Measurements from ENCODE around the gene SORCS1. TPM values are rescaled to one million over a fixed set of nuclear protein-coding genes. Genes with fewer than 3 reads are reported as not detected.

The SORCS1 gene
- polyA plus RNA-seq, 12 donors = 2.7 to 7.0 (median 5.1) TPM; not detected in 1

DNA sequence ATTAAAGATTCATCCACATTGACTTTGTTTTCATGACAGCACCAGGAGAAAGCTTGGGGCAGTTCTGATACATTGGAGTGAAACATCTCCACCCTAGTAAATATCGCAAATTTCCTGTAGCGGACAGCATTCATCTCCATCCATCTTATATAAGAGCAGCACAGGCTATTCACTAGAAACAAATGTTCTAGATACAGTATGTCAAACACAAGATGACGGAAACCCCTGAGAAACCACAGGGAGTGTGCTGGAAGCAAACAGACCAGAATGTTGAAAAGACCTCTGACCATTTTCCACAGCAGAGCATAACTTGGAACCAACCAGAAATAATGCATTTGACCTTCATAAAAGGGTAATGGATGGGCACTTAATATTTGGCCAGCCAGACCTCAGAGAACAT lies 343.9 kb downstream of the SORCS1 start:
- no peak for DNase-seq

DNA sequence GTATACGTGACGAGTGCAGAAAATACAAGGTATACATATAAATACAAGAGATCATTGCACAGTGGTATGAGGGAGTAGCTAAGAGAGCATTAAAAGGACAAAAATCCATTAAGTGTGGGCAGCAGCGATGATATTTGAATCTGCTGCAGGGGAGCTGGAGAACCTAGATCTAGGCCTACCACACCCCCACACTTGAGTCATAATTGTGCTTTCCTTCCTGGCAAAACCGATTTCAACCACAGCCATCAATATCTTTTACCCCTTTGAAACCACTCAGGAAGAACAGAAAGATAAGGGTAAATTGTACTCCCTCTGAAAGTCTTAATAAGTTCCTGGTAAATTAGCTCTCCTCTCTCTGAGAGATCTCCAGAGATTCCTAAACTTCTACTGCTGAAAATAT lies 345.0 kb downstream of the SORCS1 start:
- no peak for DNase-seq

DNA sequence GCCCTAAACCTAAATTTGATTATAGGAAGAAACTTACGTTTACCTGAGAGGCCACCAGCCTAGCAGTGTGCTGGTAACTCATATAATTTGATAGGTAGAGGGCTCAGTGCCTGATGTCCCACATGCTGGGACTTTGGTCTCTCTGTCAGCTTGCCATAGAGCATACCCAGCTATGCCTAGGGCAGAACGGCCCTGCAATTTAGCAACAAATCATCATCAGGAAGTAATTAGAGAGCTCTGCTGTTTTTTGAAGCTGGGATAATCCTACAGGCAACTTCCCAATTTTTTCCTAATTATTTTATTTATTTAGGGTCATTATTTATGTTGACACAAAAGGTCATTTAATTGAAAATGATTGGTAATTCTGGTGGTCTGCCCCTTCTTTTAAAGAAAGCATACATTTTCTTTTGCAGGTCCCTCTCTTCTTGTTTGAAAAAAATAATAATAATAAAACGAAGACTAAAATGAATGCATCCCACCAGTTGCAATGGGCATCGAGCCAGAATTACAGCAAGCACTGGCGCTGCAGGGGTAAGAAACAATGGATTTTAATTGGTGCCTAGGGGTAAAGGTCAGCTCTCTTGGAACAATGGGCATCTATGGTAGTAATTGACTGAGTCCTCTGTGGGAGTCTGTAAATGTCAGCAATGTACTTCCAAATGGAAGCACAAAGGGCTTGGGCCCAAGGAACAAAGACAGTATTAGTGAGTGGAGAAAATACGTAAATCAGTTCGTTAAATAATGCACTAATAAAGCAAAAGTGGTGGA lies 348.0 kb downstream of the SORCS1 start:
- no peak for DNase-seq

DNA sequence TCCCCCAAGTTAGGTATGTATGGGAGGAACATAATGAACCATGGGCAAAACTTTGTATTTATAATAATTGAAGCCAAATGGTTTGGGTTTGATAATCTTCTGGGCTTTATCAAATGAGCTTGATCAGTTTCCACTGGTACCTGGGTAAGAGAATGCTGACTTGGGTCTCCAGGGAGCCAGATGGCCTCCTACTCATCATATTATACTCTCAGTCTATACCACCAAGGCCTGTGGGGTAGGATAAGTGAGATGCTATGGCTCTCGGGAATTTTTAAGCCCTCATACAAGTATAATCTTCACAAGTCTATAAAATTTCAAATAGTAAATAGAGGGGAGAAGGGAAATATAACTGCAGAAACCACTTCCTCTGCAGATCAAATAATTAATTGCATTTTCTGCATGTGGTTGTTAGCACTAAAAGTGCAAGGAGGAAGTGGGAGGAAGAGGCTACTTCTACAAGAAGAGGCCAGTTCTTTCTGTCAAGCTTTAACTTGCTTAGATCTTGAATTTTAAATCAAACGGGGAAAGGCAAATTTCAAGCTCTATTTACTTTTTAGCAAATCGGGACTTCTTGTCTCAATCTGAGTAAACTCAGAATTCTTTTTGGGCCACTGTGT lies 349.0 kb downstream of the SORCS1 start:
- no peak for DNase-seq

DNA sequence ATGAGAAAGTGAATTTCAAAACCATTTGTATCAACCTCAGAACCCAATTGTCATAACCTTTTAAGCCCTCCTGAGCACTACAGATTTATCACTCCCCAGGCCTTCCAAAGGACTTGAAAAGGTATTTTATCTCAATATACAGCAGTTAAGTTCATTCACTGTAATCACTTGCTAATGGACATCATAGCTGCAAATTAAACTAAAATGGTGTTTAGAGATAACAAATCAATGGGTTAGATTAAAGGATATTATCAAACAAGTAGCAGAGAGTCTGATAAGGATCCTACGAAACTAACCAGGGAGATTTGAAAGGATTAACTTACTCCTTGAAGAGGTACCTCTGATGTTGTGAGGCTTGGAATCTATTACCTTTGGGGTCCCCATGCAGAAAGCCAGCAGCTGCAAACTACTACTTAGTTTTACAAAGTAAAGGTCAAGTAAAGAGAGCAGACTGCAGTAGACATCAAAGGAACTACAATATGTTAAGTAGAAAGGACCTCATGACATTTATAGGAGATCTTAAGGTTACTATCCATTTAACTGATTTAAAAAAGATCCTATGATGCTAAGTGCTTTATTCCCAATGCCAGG lies 359.4 kb downstream of the SORCS1 start:
- no peak for DNase-seq

DNA sequence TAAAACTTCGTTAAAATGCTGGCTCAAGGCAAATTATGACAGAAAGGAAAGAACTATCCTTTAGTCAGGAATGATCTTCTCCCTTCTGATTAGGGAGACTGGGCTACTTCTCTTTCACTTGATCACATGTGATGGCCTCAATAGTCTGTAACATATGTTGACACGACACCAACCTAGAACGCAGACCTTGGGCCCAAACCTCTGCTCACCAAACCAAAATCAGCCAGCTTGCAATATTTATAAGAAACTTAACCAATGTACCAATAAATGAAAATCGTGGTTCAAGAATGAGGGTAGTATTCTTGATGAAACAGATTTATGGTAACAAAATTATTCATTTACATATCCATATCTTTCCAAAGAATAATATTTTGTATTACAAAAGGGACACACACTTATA lies 361.6 kb downstream of the SORCS1 start:
- no peak for DNase-seq

DNA sequence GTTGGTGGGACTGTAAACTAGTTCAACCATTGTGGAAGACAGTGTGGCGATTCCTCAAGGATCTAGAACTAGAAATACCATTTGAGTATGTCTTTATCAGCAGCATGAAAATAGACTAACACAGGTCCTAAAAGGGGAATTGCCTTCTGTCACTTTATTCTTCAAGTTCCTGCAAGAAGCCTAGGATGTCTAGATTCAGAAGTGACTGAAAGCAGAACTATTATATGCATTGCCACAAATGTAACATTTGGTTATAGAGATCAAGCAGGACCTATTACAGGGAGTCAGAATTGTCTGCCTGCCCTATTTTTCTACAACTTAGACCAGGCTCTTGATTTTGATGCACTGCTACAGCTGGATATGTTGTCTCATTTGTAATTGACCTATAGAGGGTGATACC lies 364.7 kb downstream of the SORCS1 start:
- DNase-seq = no peak

DNA sequence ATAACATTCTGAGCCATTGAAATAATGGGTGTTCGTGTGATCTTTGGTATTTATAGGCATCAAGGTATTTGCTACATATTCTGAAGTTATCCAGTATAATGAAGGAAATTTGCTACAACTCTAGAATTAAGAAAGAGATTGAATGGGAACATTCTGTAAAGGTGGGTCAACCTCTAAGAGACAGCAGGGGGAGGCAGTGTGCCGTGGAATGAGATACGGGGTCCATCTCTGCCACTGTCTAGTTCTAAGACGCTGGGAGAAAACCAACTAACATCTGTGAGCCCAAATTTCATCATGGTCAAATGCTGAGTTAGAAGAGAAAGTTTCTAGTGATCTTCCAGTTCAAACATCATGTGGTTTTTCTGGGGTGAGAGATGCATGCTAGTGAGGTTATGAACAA lies 368.9 kb downstream of the SORCS1 start:
- peak; percentile 23 for DNase-seq

DNA sequence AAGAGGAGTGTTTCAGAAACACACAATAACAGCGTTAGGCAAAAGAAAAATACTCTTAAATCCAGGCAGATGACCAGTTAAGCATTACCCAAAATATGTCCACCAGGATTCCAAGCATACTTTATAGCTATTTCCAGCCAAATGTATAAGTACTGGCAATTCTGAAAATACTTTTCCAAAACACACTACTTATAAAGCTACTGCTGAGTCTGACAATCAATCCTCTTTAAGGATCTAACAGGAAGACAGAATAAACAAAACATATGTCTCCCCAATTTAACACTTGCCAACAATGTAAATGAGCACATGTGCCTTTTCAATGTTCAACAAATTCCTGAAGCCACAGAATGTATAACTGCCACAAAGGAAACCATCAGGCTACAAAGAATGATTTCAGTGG lies 370.9 kb downstream of the SORCS1 start:
- no peak for DNase-seq

DNA sequence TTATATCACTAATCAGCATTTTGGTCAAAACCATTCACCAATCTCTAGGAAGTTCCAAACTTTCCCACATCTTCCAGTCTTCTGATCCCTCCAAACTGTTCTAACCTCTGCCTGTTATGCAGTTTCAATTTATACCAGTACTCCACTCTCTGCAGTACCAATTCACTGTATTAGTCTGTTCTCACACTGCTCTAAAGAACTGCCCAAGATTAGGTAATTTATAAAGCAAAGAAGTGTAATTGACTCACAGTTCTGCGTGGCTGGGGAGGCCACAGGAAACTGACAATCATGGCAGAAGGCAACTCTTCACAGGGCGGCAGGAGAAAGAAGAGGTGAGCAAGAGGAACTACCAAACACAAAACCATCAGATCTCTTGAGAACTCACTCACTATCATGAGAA lies 374.9 kb downstream of the SORCS1 start:
- DNase-seq = no peak

DNA sequence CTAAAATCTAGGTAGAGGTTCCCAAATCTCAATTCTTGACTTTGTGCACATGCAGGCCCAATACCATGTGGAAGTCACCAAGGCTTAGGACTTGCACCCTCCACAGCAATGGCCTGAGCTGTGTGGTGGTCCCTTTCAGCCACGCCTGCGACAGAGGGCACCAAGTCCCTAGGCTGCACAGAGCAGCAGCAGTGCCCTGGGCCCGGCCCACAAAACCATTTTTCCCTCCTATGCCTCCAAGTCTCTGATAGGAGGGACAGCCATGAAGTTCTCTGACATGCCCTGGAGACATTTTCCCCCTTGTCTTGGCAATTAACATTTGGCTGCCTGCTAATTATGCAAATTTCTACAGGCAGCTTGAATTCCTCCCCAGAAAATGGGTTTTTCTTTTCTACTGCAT lies 375.5 kb downstream of the SORCS1 start:
- no peak for DNase-seq

DNA sequence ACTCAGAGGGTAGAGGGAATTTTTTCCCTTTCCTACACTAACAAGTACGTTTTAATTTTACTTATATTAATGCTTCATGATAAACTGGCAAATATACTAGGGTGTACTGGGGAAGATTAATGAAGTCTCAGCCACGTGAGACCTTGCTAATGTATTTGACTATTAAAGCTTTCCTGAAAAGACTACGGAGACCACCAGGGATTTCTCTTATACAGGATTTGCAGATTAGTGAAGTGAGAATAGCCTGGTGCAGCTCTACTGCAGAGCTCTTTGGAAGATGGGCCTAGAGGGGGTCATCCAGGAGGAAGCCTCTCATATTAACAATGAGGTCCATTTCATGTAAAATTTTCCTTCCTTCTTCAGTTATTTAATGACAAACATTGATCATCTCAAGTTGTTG lies 379.0 kb downstream of the SORCS1 start:
- no peak for DNase-seq

DNA sequence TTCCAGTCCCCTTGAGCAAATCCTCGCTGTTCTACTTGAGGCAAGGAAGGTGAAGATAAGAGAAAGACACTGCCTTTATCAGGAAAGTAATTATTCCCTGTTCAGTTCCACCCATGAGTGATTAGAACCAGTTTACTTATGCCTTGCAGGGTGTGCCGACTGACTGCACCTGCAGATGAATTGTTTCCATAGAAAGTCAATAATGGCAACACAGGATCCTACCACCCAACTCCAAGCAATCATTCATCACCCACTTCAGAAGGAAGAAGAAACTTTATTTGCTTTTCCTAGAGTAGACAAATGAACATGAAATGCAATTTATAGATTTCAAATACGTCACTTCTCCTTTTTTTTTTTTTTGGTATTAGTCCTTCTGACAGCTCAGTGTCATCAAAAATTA lies 383.9 kb downstream of the SORCS1 start:
- DNase-seq = no peak

DNA sequence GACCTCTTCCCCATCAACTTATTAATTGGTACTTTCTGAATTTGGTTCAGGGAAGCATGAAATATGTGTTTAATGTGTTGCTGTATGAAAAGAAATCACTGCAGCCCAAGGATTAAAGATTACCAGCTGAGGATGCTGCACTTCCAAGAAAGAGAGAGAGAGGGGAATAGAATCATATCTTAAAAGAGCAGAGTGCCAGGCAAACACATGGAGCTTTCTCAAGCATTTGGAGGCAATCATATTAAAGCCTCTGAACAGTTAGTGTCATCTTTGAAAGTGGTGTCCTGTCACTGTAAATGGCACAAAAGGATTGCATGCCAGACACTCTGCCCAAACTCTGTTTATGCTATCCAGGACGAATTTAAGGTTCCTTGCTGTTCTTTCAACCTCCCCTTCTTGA lies 386.7 kb downstream of the SORCS1 start:
- no peak for DNase-seq

DNA sequence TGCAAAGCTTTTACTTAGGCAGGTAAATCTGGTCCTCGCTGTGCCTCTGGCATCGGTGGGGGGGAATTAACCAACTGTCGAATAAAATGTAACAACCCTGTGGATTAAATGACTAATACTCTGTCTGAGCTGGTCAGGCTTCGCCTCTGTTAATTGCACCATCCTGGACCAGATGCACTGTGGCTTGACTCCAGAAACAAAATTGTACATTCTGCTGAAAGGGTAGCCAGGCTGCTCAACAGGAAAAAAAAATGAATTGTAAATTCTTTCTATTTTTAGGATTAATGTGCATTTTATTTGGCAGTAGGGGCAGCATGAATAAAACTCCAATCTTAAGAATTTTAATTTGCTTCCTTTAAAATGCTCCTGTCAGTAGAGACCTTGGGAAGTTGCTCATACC lies 389.4 kb downstream of the SORCS1 start:
- DNase-seq = no peak

DNA sequence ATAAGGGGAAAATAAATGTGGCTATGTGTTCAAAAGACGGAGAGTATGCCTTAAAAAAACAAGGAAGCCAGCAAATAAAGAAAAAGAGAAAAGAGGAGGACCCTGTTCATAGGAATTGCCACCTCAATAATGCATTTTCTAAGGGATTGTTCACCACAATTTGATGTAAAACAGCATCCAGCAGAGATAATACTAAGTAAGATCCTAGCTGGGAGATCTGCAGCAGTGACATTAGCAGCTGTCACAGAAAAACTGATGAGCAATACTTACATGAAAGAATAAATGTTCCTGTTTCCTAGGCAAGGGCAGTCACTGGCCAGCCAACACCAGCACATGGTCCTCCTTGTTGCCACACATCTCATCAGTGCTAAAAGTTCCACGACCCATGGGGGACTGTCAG lies 391.5 kb downstream of the SORCS1 start:
- DNase-seq = no peak

DNA sequence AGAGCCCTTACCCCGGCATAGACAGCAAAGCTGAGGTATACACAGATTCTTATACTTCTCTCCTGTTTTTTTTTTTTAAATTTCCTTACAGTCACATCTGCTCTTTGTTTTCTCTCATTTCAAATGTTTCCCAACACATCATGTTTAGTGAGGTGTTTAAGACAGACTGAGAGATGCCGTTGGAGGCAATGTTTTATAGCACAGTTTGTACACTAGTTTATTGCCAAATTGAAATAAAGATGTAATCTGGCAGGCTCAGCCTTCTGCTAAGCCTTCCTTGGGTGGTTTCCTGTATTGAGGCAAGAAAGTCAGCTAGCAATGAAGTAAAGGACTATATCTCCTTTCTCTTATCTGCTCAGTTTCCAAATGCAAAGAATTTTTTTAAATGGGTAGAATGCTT lies 393.4 kb downstream of the SORCS1 start:
- DNase-seq = no peak

DNA sequence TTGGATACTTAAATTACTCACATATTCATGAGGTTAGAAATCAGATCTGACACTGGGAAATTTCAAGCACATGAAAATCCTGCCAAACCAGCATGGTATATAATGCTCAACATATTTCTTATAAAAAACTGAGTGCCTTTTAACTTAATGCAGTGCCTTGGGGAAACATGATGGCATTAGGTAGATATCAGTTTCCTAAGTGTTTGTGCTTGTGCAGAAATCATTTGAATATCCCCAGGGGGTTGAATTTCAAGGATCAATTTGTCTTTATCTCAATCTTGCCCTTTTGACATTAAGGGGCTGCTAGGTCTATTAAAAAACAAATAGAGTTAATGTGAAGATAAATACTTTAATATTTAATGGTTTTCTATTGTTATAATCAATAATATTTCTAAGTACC lies 396.3 kb downstream of the SORCS1 start:
- no peak for DNase-seq

DNA sequence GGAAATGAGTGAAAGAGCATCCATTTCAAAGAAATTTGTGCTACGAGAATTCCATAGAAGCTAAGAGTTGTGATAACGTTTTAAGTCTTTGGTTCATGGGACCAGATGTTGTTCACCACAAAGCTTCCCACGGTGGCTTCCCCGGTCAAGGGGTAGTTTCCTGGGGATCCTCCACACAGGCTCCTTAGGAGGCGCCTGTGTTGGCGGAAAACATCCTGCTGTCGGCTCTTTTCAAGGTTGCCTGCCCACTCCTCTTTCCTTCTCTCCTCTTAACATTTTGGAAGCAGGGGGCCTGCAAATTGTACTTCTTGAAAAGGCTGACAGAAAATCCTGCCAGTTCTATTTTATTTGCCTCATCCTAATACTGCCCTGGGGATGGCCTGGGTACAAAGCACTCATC lies 398.6 kb downstream of the SORCS1 start:
- DNase-seq = no peak

DNA sequence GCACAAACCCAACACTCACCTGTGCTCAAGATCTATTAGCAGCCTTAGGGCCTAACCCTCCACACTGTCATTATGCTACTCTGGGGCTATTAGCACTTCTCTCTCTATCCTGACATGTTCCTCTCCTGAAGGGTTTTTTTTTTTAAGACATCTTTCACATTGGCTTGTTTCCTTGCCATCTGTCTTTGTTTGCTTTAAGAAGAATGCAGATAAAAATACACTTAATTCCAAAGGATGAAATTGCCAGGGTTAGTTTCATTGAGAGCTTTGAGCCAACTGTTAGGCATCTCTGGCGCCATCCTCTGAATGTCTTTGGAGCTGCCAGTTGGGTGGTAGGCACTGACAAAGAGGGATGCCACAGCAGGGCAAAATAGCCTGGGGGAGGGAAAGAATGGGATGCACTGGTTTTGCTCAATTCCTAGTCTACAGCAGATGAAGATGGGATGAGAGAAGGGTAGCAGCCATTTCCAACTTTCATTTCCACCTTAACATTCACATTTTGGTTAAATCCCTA lies 399.2 kb downstream of the SORCS1 start:
- DNase-seq = no peak

DNA sequence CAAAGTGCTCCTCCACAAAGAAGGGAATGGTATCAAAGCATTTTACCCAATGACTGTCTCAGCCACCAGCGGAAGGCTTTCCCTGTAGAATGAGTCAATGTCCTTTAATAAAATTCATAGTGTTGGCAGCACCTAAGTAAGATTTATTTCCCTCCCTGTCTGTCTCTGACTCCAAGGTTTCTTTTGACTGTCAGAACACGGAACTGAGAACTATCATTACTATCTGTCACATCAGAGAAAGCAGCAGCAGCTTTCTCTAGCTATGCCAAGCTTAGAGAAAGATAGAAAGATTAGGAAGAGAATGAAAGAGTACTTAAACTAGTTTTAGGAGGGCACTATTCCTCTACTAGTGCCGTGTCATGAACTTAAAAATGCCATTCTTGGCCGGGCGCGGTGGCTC lies 400.1 kb downstream of the SORCS1 start:
- DNase-seq = no peak

DNA sequence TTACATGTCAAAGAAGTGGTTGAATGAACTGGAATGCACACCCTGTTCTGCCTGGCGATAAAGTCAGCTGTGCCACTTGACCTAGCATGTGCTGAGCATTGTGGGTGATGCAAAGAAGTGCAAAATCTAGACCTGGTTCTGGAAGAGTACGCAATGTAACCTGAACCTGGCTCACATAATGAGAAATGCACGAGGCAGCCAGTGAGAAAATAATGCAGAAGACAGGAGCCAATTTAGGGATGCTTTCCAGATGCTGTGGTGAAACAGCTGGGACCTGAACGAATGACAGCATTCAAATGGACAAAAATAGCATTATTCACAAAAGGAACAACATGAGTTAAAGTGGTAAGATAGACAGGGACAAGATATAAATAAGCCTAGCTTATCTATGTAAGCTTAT lies 402.6 kb downstream of the SORCS1 start:
- peak; percentile 81 for DNase-seq

DNA sequence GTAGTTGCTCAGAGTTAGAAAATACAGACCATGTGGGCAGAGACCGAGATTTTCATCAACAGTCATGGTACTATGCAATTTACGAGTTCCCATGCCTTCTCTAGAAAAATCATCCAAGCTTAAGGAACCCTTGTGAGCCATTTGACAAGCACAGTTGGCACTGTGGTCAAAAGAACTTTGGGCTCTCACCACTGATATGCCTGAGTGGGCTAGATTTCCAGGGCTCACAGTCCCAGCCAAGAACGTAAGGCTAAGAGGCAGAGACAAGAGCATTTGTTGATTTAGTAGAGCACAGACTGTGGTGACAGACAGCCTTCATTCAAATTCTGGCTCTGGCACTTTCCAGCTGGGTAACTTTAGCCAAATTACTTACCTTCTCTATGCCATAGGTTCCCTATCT lies 407.0 kb downstream of the SORCS1 start:
- DNase-seq = no peak

Data from muscle of arm (tissue), 12 donors.